HG03520 (cell line): ENCODE measurements around the gene AGAP5.

Experiments
- ATAC-seq: cut with Tn5 transposase; IDR thresholded peaks from one replicate; pipeline ENCODE4 v1.9.1; 2021; ENCODE audit warnings: mild to moderate bottlenecking, moderate library complexity; ENCODE audit not compliant: unreplicated experiment

The AGAP5 gene

GRCh38 chr10:73629165-73629564, 68.7 kb downstream of the AGAP5 start:
- no peak for ATAC-seq

- ATAC-seq: no peak
Measured at GRCh38 chr10:73628405-73628804, 69.5 kb downstream of the AGAP5 start.

- ATAC-seq: no peak
Measured at GRCh38 chr10:73627300-73627699, 70.6 kb downstream of the AGAP5 start.

- peak; percentile 92 for ATAC-seq
Measured at GRCh38 chr10:73625884-73626752, 71.8 kb downstream of the AGAP5 start.

- peak; percentile 27 for ATAC-seq
Measured at GRCh38 chr10:73625004-73625883, 72.7 kb downstream of the AGAP5 start.
